OCI-LY3 (cell line): Measurements from ENCODE around the gene CYCS.

Experiments used
- H2AFZ ChIP-seq: fragments of 200-600, 300-600 bp; shearing (Covaris generic); 2 replicates; pipeline ENCODE4 v1.6.0; 2014; ENCODE audit warnings: antibody characterized with exemption, low read depth, low read length
- H3K27ac ChIP-seq: fragments of 200-600, 300-600 bp; sonication (generic); 2 replicates; pipeline ENCODE4 v1.5.1; 2014; ENCODE audit warnings: mild to moderate bottlenecking, low read length, moderate library complexity, mixed read lengths
- H3K27me3 ChIP-seq: fragments of 200-600, 300-600 bp; sonication (generic); 2 replicates; pipeline ENCODE4 v1.6.1; 2014; ENCODE audit warnings: low read depth, low read length, mixed read lengths
- H3K36me3 ChIP-seq: fragments of 200-600, 300-600 bp; sonication (generic); replicated peaks from 2 replicates; pipeline ENCODE3; 2014; ENCODE audit warnings: low read depth, low read length, mixed read lengths
- H3K4me1 ChIP-seq: fragments of 300-600, 200-600 bp; sonication (generic); 2 replicates; pipeline ENCODE4 v1.6.1; 2014; ENCODE audit warnings: low read length, mixed read lengths
- H3K4me2 ChIP-seq: fragments of 200-600, 300-600 bp; sonication (generic); 2 replicates; pipeline ENCODE4 v1.6.1; 2014; ENCODE audit warnings: low read length, mixed read lengths
- H3K4me3 ChIP-seq: fragments of 300-600, 200-600 bp; sonication (generic); 2 replicates; pipeline ENCODE4 v1.5.1; 2014; ENCODE audit warnings: antibody characterized with exemption, mild to moderate bottlenecking, low read length, moderate library complexity
- H3K79me2 ChIP-seq: fragments of 300-600, 200-600 bp; shearing (Covaris generic); 2 replicates; pipeline ENCODE4 v1.6.1; 2014; ENCODE audit warnings: mild to moderate bottlenecking, low read length, mixed read lengths
- H3K9ac ChIP-seq: fragments of 300-600, 200-600 bp; shearing (Covaris generic); 2 replicates; pipeline ENCODE4 v1.6.0; 2014; ENCODE audit warnings: mild to moderate bottlenecking, low read length, moderate library complexity
- H3K9me3 ChIP-seq: fragments of 200-600, 300-600 bp; shearing (Covaris generic); 2 replicates; pipeline ENCODE4 v1.6.1; 2014; ENCODE audit warnings: low read length, mixed read lengths; ENCODE audit not compliant: insufficient read depth
- H4K20me1 ChIP-seq: fragments of 200-600, 300-600 bp; sonication (generic); 2 replicates; pipeline ENCODE4 v1.6.1; 2016; ENCODE audit warnings: low read length, mixed read lengths; ENCODE audit not compliant: insufficient read depth
- CTCF ChIP-seq: fragments of 200-600, 300-600 bp; sonication (generic); IDR thresholded peaks from 2 replicates; pipeline ENCODE4 v1.5.1; 2014; ENCODE audit warnings: antibody characterized with exemption, low read length, low read depth
- EZH2phosphoT487 ChIP-seq: fragments of 200-600 bp; shearing (Covaris generic); IDR thresholded peaks from 2 replicates; pipeline ENCODE4 v1.6.1; 2018; ENCODE audit warnings: antibody characterized with exemption, mixed run types, low read depth

Gene CYCS

DNA sequence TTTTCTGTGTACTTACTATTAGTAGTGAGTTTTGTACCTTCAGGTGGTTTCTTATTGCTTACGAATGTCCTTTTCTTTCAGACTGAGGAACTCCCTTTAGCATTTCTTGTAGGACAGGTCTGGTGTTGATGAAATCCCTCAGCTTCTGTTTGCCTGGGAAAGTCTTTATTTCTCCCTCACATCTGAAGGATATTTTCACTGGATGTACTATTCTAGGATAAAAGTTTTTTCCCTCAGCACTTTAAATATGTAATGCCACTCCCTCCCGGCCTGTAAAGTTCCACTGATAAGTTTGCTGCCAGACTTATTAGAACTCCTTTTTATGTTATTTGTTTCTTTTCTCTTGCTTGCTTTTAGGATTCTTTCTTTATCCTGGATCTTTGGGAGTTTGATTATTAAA, 1.7 kb upstream of the CYCS start:
- H3K4me1 ChIP-seq, result peaks cover 6% of the 10 kb centered on the region
- no peak overlapping the region for H3K27ac ChIP-seq
- no peaks in the 10 kb centered on the region for H3K27me3 ChIP-seq
- no peaks in the 10 kb centered on the region for H3K9me3 ChIP-seq
- H3K4me3 ChIP-seq, result no peak overlapping the region
- H4K20me1 ChIP-seq, result peaks cover 5% of the 10 kb centered on the region; the same call in 1 of the 2 replicates
- TF ChIP-seq CTCF, result no peak
- no peak for TF ChIP-seq EZH2phosphoT487
- H3K9ac ChIP-seq, result no peak overlapping the region
- no peak overlapping the region for H3K4me2 ChIP-seq
- H3K79me2 ChIP-seq, result peaks cover 19% of the 10 kb centered on the region
- H2AFZ ChIP-seq, result no peak overlapping the region
- peaks cover 9% of the 10 kb centered on the region for H3K36me3 ChIP-seq

DNA sequence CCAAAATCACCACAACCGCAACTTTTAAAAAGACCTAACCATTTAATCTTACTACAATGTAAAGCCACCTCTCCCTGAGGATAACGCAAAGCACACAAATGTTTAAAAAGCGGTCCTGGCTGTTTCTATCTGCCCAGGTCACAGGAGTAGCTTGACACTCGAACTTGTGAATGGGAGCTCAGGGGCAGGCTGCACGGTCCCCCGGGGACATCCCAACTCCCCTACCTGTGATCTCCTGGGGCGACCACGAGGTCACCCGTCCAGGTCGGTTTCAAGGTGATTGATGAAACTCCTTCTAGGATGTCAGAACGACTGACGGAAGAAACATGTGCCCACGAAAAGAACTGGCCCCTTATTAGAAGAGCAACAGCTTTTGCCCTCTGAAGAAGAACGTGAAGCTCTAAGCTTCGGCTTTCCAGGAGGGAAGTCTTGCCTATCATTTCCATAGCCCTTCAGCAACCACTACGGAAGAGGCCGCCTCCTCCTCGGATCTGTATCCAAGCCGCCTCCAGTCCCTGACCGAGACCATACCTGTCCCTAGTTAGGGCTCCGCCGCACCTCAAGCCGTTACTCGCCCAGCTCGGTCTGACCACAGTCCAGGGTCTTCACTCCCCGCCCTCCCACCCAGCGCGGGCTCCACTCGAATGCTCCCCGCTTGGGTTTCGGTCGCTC, 459 bp downstream of the CYCS start:
- no peaks in the 10 kb centered on the region for H3K9me3 ChIP-seq
- peak overlapping the region; percentile 89 for H3K9ac ChIP-seq
- H3K27me3 ChIP-seq, result no peaks in the 10 kb centered on the region
- peaks cover 12% of the 10 kb centered on the region for H4K20me1 ChIP-seq
- peak overlapping the region; percentile 35; the same call in 1 of the 2 replicates for H3K27ac ChIP-seq
- peaks cover 19% of the 10 kb centered on the region for H3K79me2 ChIP-seq
- peaks cover 21% of the 10 kb centered on the region for H3K36me3 ChIP-seq
- no peak overlapping the region for H2AFZ ChIP-seq
- peak overlapping the region; percentile 69 for H3K4me2 ChIP-seq
- TF ChIP-seq CTCF, result no peak
- H3K4me3 ChIP-seq, result peak overlapping the region; percentile 97
- H3K4me1 ChIP-seq, result peaks cover 8% of the 10 kb centered on the region

DNA sequence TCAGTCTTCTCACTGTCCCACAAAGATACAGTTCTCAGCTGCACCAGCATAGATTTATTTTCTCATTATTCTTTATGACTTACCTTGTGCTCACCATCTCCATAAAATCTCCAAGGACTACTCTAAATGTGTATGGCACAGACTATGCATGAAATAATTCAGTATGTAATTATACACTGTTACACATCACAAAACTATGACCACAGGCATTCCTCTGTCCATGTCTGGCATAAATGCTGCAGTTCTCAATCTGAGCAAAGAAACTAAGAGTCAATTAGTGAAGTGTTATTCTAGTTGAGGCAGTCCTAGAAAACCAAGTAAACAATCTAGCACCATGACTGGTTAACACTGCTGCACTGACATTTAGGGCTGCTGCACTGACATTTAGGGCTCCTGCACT, 2.7 kb downstream of the CYCS start:
- Histone ChIP-seq H3K27me3 (no peaks in the 10 kb centered on the region), H3K79me2 (peaks cover 19% of the 10 kb centered on the region), H3K4me1 (peaks cover 28% of the 10 kb centered on the region), H3K36me3 (peaks cover 22% of the 10 kb centered on the region), H3K4me3 (no peak overlapping the region), H3K4me2 (no peak overlapping the region), H4K20me1 (peaks cover 34% of the 10 kb centered on the region), H3K27ac (no peak overlapping the region), H3K9me3 (no peaks in the 10 kb centered on the region), H3K9ac (no peak overlapping the region), H2AFZ (no peak overlapping the region)
- TF ChIP-seq EZH2phosphoT487 (no peak), CTCF (no peak)

- H3K36me3 ChIP-seq, result peaks cover 30% of the 10 kb centered on the region
- TF ChIP-seq EZH2phosphoT487 (no peak), CTCF (no peak)
- H4K20me1 ChIP-seq, result peaks cover 42% of the 10 kb centered on the region
- no peak overlapping the region for H3K9ac ChIP-seq
- no peak overlapping the region for H3K4me3 ChIP-seq
- H2AFZ ChIP-seq, result no peak overlapping the region
- H3K27me3 ChIP-seq, result no peaks in the 10 kb centered on the region
- no peak overlapping the region for H3K4me2 ChIP-seq
- H3K27ac ChIP-seq, result no peak overlapping the region
- H3K4me1 ChIP-seq, result peaks cover 31% of the 10 kb centered on the region
- H3K79me2 ChIP-seq, result peaks cover 19% of the 10 kb centered on the region
- no peaks in the 10 kb centered on the region for H3K9me3 ChIP-seq
Observed at GRCh38 chr7:25121599-25121998, 3.5 kb downstream of the CYCS start.
